ENCODE data around the gene GGA2. TPM values are rescaled to one million over a fixed set of nuclear protein-coding genes. Genes with fewer than 3 reads are reported as not detected.

The GGA2 gene
- total RNA-seq, 2 donors from 2014 or later: 75.7 to 105 TPM

DNA sequence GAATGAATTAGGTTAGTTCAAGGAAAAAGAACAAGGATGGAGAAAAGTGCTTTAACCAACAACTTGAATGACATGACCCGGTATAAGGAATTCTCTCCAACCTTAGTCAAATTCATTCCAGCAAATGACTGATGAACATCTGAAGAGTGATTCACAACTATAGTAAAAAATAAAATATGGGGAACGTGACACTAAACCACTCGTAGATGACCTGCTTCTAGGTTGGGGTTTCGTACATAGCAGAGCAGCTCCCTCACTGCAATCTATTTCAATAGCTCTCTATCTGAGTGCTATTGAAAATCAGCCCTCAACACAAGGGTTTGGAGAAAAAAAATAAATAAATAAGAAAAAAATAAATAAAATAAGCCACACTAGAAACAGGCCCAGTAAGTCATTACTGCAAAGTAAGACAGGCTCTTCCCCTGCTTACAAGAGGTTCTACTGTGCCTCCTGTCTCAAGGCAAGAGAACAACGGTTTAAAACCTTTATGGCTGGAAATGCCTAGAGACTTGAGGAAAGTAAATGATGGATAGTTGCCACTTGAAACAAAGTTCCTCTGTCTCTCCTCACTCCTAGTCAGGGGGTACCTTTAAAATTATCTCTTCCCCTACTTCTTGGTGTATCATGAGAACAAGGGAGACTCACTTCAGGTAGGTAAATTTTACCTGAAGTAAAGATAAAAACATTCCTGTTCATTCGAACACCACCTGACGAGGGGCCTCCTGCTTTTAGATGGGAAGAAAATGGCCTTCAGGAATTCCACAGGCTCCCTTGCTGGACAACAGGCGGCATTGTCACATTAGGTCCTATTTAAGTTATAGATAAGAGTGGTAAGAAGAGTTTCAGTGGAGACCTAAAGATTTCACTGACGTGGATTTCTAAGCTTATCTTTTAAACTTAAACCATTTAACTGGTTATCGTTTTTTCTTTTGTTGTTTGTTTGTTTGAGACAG, 77.8 kb downstream of the GGA2 start:
- peaks cover 7% of the 10 kb centered on the region for H3K4me1 ChIP-seq (replicated peaks)
- TF ChIP-seq POLR2A (IDR thresholded peaks at IDR 0.05): no peak
- TF ChIP-seq, protein P1, sequence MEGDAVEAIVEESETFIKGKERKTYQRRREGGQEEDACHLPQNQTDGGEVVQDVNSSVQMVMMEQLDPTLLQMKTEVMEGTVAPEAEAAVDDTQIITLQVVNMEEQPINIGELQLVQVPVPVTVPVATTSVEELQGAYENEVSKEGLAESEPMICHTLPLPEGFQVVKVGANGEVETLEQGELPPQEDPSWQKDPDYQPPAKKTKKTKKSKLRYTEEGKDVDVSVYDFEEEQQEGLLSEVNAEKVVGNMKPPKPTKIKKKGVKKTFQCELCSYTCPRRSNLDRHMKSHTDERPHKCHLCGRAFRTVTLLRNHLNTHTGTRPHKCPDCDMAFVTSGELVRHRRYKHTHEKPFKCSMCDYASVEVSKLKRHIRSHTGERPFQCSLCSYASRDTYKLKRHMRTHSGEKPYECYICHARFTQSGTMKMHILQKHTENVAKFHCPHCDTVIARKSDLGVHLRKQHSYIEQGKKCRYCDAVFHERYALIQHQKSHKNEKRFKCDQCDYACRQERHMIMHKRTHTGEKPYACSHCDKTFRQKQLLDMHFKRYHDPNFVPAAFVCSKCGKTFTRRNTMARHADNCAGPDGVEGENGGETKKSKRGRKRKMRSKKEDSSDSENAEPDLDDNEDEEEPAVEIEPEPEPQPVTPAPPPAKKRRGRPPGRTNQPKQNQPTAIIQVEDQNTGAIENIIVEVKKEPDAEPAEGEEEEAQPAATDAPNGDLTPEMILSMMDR (IDR thresholded peaks at IDR 0.05): peak in 1 of 4 experiments; percentile 40
- TF ChIP-seq POLR2AphosphoS5 (IDR thresholded peaks at IDR 0.05): no peak
- peaks cover 8 to 9% of the 10 kb centered on the region in 2 donors for H3K36me3 ChIP-seq
- no peaks in the 10 kb centered on the region for H3K9me3 ChIP-seq
- no peak overlapping the region for H3K27ac ChIP-seq
- H3K27me3 ChIP-seq (replicated peaks; ENCODE audit: insufficient read depth): no peaks in the 10 kb centered on the region
- no peak for DNase-seq (ENCODE audit: low spot score)
- WGBS: 94% methylated on average over 10 of the region's 10 CpGs
- no peak overlapping the region for H3K4me3 ChIP-seq
- intact Hi-C loops (cut with DNase I): no loop called here

DNA sequence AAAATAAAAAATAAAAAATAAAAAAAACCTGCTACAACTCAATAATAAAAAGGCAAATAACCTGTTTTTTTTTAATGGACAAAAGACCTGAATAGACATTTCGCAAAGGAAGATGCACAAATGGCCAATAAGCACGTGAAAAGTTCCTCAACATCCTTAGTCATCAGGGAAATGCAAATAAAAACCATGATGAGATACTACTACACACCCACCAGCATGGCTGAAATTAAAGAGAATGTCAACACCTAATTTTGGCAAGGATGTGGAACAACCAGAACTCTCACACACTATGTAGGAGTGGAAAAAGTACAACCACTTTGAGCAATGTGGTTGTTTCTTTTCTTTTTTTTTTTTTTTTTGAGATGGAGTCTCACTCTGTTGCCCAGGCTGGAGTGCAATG, 81.9 kb downstream of the GGA2 start:
- TF ChIP-seq POLR2AphosphoS5 (IDR thresholded peaks at IDR 0.05) (no peak), POLR2A (IDR thresholded peaks at IDR 0.05) (no peak)
- TF ChIP-seq, protein P1 (IDR thresholded peaks at IDR 0.05): no peak
- Histone ChIP-seq H3K36me3 (peaks cover 7% of the 10 kb centered on the region in 2 donors), H3K27ac (no peak overlapping the region), H3K4me3 (no peak overlapping the region), H3K4me1 (replicated peaks) (peaks cover 12% of the 10 kb centered on the region), H3K9me3 (no peaks in the 10 kb centered on the region), H3K27me3 (replicated peaks; ENCODE audit: insufficient read depth) (no peaks in the 10 kb centered on the region)
- no peak for DNase-seq (ENCODE audit: low spot score)
- 61% methylated on average over 2 of the region's 2 CpGs for WGBS
- intact Hi-C loops (cut with DNase I): no loop called here

DNA sequence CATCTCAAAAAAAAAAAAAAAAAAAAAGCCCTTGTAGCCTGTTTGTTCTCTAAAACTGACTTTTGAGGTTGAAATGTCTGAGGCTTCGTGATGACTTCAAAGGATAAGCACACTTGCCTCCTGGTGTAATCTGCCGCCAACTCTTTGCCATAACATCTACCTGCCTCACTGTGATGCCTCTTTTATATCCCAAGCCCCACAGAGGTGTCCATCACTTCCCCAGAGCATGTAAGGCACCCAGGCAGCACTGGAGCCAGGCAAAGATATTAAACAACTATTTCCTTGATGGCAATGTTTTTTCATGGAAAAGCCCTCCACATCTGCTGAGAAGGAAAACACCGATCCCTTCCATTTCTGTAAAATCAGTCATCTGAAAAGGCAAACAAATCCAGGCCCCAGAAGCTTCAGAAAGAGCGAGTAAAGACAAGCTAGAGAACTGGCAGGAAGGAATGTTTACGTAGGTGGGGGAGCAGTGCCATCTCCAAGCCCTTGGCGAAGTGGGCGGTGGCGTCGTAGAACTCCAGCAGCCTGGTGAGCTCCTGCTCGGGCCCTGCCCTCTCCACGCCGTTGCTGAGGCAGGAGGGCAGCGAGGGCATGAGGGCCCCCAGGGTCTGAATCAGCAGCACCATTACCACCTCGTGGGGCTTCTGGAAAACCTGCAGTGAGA, 85.9 kb downstream of the GGA2 start:
- H3K27me3 ChIP-seq (replicated peaks; ENCODE audit: insufficient read depth): no peaks in the 10 kb centered on the region
- peak overlapping the region; percentile 94 for H3K27ac ChIP-seq
- H3K4me1 ChIP-seq (replicated peaks): peaks cover 12% of the 10 kb centered on the region
- peak; percentile 96 for TF ChIP-seq POLR2AphosphoS5 (IDR thresholded peaks at IDR 0.05)
- TF ChIP-seq, protein P1 (IDR thresholded peaks at IDR 0.05): no peak
- H3K4me3 ChIP-seq: no peak overlapping the region
- WGBS: 28% methylated on average over 14 of the region's 14 CpGs
- DNase-seq (ENCODE audit: low spot score): peak; percentile 95
- no peaks in the 10 kb centered on the region for H3K9me3 ChIP-seq
- intact Hi-C loops (cut with DNase I): no loop called here
- no peaks in the 10 kb centered on the region for H3K36me3 ChIP-seq

DNA sequence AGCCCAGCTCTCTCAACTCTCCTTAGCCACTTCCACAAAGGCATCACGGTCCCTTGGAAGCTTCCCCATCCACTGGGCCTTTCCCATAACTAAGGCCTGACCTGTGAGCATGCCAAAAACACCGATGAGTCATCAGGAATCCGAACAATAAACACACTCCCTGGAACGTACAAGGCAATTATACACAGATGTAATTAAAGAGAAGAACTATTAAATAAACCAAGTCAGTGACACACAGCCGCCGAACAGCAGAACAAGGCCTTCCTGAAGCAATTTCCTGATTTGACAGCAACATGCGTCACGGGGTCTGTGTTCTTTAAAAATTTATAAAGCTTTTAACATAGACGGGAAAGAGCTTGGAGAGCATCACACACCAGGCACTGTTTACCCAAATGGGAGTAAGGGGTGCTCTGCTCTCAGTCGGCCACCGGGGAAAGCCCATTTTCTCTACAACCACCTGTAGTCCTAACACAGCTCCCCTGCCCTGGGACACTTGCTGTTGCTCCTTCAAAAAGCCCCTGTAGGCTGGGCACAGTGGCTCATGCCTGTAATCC, 86.7 kb downstream of the GGA2 start:
- H3K9me3 ChIP-seq: no peaks in the 10 kb centered on the region
- no peaks in the 10 kb centered on the region for H3K27me3 ChIP-seq (replicated peaks; ENCODE audit: insufficient read depth)
- peak; percentile 95 for DNase-seq (ENCODE audit: low spot score)
- TF ChIP-seq POLR2AphosphoS5 (IDR thresholded peaks at IDR 0.05): peak; percentile 99
- TF ChIP-seq, protein P1 (IDR thresholded peaks at IDR 0.05): no peak
- TF ChIP-seq POLR2A (IDR thresholded peaks at IDR 0.05): no peak
- intact Hi-C loops (cut with DNase I): no loop called here
- H3K4me1 ChIP-seq (replicated peaks): peaks cover 12% of the 10 kb centered on the region
- 10% methylated on average over 11 of the region's 11 CpGs for WGBS
- peak overlapping the region; percentile 94 for H3K27ac ChIP-seq
- no peaks in the 10 kb centered on the region for H3K36me3 ChIP-seq
- no peak overlapping the region for H3K4me3 ChIP-seq
